HCT116 (cell line): ENCODE results near the gene LPAR6. TPM values are rescaled to one million over a fixed set of nuclear protein-coding genes. Genes with fewer than 3 reads are reported as not detected.

Source experiments
- ATAC-seq: fragments of 200-7000 bp; cut with Tn5 transposase; 2 replicates; pipeline ENCODE4 v1.9.1; 2020; ENCODE audit warnings: mild to moderate bottlenecking, moderate library complexity
- BruUV-seq: library from RNA; stranded (reverse); fragments of 400-500 nt; replicated peaks from 2 replicates; lab custom pipeline; 2021; lab: Mats Ljungman, UMichigan
- CTCF ChIA-PET: fragments of 300-600 bp; sonication (Branson Sonifier 250); formaldehyde crosslinking; loops from one replicate; lab custom pipeline; 2021; ENCODE audit warnings: antibody characterized with exemption; lab: Charles Lee
- POLR2A ChIA-PET: fragments of 300-600, 350-600 bp; sonication (Branson Sonifier 250); formaldehyde crosslinking; loops from one replicate; lab custom pipeline; 2021; ENCODE audit warnings: antibody characterized with exemption; lab: Charles Lee
- RAD21 ChIA-PET, 2 experiments: fragments of 300-600 bp; sonication (Branson Sonifier 250); formaldehyde crosslinking; loops; one replicate each; lab custom pipeline; 2023; ENCODE audit warnings: low total read pairs in 2 of 2; ENCODE audit not compliant: uncharacterized antibody in 2 of 2, unreplicated experiment in 2 of 2, low non-redundant PET in 1 of 2; lab: Charles Lee
- DNase-seq: peaks from one replicate; pipeline ENCODE4 v3.0.0-alpha.2; 2010; ENCODE audit warnings: low read depth, low spot score
- H2AFZ ChIP-seq: fragments of 200-600 bp; shearing (Covaris generic), sonication (generic); 2 replicates; pipeline ENCODE4 v1.6.1; 2017; ENCODE audit warnings: low read depth, mixed run types, mixed read lengths, antibody characterized with exemption, low read length; ENCODE audit not compliant: poor library complexity, severe bottlenecking
- H3K27ac ChIP-seq: 2 replicates; pipeline ENCODE4 v1.5.1; 2012; ENCODE audit warnings: low read depth, low read length
- H3K27me3 ChIP-seq: fragments of 200-600 bp; sonication (generic); 2 replicates; pipeline ENCODE4 v1.6.1; 2016; ENCODE audit warnings: mixed run types, low read length, mixed read lengths; ENCODE audit not compliant: insufficient read depth
- H3K36me3 ChIP-seq, 2 experiments: fragments of 200-500 bp in 1 of 2; fragments of 200-600 bp in 1 of 2; sonication (Bioruptor generic) in 1 of 2; sonication (generic) in 1 of 2; 2 replicates each; pipeline versions ENCODE4 v1.5.1 to v1.6.1; 2014 to 2016; ENCODE audit warnings: low read length in 2 of 2, inconsistent platforms in 1 of 2, mixed read lengths in 1 of 2, mixed run types in 1 of 2; ENCODE audit not compliant: insufficient read depth in 2 of 2, control insufficient read depth in 1 of 2
- H3K4me1 ChIP-seq, 2 experiments: fragments of 200-600 bp in 1 of 2; sonication (generic) in 1 of 2; 2 replicates each; pipeline versions ENCODE4 v1.5.1 to v1.6.1; 2012 to 2017; ENCODE audit warnings: low read length in 2 of 2, inconsistent platforms in 1 of 2, mild to moderate bottlenecking in 1 of 2, mixed read lengths in 1 of 2, mixed run types in 1 of 2, moderate library complexity in 1 of 2; ENCODE audit not compliant: insufficient read depth in 2 of 2, control insufficient read depth in 1 of 2
- H3K4me2 ChIP-seq: fragments of 200-600 bp; sonication (generic); 2 replicates; pipeline ENCODE4 v1.6.1; 2017; ENCODE audit warnings: mixed run types, low read length, mixed read lengths
- H3K4me3 ChIP-seq, 2 experiments: fragments of 200-600 bp in 1 of 2; sonication (generic) in 1 of 2; replicated peaks in 1 of 2; 2 replicates each; pipeline ENCODE4 v1.5.1; 2011 to 2016; ENCODE audit warnings: low read length in 2 of 2, control low read depth in 1 of 2, low read depth in 1 of 2, mild to moderate bottlenecking in 1 of 2, mixed read lengths in 1 of 2, mixed run types in 1 of 2
- H3K79me2 ChIP-seq: fragments of 200-600 bp; sonication (generic); 2 replicates; pipeline ENCODE4 v1.6.1; 2017; ENCODE audit warnings: mild to moderate bottlenecking, mixed run types, low read length, moderate library complexity, mixed read lengths; ENCODE audit not compliant: insufficient read depth
- H3K9ac ChIP-seq: fragments of 200-600 bp; sonication (generic); 2 replicates; pipeline ENCODE4 v1.6.1; 2016; ENCODE audit warnings: low read length, mixed read lengths
- H3K9me2 ChIP-seq: fragments of 200-600 bp; sonication (generic), shearing (Covaris generic); 2 replicates; pipeline ENCODE4 v1.6.1; 2017; ENCODE audit warnings: mixed run types, mild to moderate bottlenecking, moderate library complexity; ENCODE audit not compliant: insufficient read depth
- H3K9me3 ChIP-seq, 2 experiments: fragments of 200-500 bp in 1 of 2; fragments of 200-600 bp in 1 of 2; sonication (Bioruptor generic) in 1 of 2; sonication (generic) in 1 of 2; 2 replicates each; pipeline ENCODE4 v1.6.1; 2014 to 2017; ENCODE audit warnings: low read length in 2 of 2, mixed read lengths in 2 of 2, inconsistent platforms in 1 of 2, low read depth in 1 of 2, mild to moderate bottlenecking in 1 of 2, mixed run types in 1 of 2, moderate library complexity in 1 of 2; ENCODE audit not compliant: control insufficient read depth in 1 of 2, insufficient read depth in 1 of 2
- H4K20me1 ChIP-seq: fragments of 200-600 bp; sonication (generic), shearing (Covaris generic); 2 replicates; pipeline ENCODE4 v1.6.1; 2017; ENCODE audit warnings: mixed run types, mild to moderate bottlenecking, moderate library complexity; ENCODE audit not compliant: insufficient read depth
- EGR1 ChIP-seq: IDR thresholded peaks from 2 replicates; pipeline ENCODE4 v1.6.1; 2012; ENCODE audit warnings: low read depth
- FOSL1 ChIP-seq: IDR thresholded peaks from 2 replicates; pipeline ENCODE4 v1.6.1; 2012; ENCODE audit warnings: low read depth
- JUND ChIP-seq: IDR thresholded peaks from 2 replicates; pipeline ENCODE4 v1.6.1; 2012
- RAD21 ChIP-seq: IDR thresholded peaks from 2 replicates; pipeline ENCODE4 v1.6.1; 2012; ENCODE audit warnings: low read depth, mild to moderate bottlenecking
- SIN3A ChIP-seq: IDR thresholded peaks from 2 replicates; pipeline ENCODE4 v1.6.1; 2012; ENCODE audit warnings: low read depth
- SP1 ChIP-seq: IDR thresholded peaks from 2 replicates; pipeline ENCODE4 v1.6.1; 2012; ENCODE audit warnings: low read depth
- SRF ChIP-seq: IDR thresholded peaks from 2 replicates; pipeline ENCODE4 v1.6.1; 2012; ENCODE audit warnings: low read depth
- YY1 ChIP-seq: IDR thresholded peaks from 2 replicates; pipeline ENCODE4 v1.6.1; 2011; ENCODE audit warnings: low read length, low read depth, moderate library complexity, mild to moderate bottlenecking; ENCODE audit not compliant: insufficient replicate concordance; ENCODE audit errors: extremely low read depth
- ZNF274 ChIP-seq: fragments of 200-500 bp; sonication (Bioruptor generic); IDR thresholded peaks from 2 replicates; pipeline ENCODE4 v1.6.1; 2014; ENCODE audit warnings: mild to moderate bottlenecking, low read depth, low read length, inconsistent platforms
- intact Hi-C: fragments of 100-400 bp; cut with micrococcal nuclease; formaldehyde crosslinking; loops from 2 replicates; pipeline ENCODE4 v1.10.0; 2022
- total RNA-seq: library from RNA; stranded (reverse); gene quantifications from one replicate; pipeline ENCODE4 v1.2.1, GENCODE V29; 2021; ENCODE audit not compliant: unreplicated experiment
- TF ChIP-seq, protein P1 (sequence below): IDR thresholded peaks from 2 replicates; pipeline ENCODE4 v1.6.1; 2012
- TF ChIP-seq, protein P2 (sequence below): IDR thresholded peaks from 2 replicates; pipeline ENCODE4 v1.6.1; 2011; ENCODE audit warnings: mild to moderate bottlenecking, low read length, moderate library complexity; ENCODE audit not compliant: insufficient replicate concordance; ENCODE audit errors: extremely low read depth

LPAR6 gene
- total RNA-seq, 1 experiment from 2014 or later: 0.12 TPM

DNA sequence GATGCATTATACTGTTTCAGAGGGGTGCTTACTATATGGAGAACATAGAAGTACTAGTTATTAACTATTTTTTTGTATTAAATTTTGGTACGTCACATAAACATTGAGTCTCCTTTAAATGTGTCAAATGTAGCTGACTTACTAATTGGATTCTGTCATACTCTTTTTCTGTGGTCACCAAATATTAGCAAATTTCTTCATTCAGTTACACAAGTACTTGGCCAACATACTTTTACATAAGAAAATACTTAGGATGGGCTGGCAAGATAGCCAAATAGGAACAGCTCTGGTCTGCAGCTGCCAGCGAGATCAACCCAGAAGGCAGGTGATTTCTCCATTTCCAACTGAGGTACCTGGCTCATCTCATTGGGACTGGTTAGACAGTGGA, 19.2 kb downstream of the LPAR6 start (continued):
- TF ChIP-seq, protein P1, sequence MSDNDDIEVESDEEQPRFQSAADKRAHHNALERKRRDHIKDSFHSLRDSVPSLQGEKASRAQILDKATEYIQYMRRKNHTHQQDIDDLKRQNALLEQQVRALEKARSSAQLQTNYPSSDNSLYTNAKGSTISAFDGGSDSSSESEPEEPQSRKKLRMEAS: no peak
- TF ChIP-seq YY1: no peak
- no peak for TF ChIP-seq JUND
- no peak for TF ChIP-seq SRF
- no peak for TF ChIP-seq EGR1
- no peak for TF ChIP-seq RAD21
- TF ChIP-seq FOSL1: no peak
- TF ChIP-seq, all 23 proteins: peak for 0

DNA sequence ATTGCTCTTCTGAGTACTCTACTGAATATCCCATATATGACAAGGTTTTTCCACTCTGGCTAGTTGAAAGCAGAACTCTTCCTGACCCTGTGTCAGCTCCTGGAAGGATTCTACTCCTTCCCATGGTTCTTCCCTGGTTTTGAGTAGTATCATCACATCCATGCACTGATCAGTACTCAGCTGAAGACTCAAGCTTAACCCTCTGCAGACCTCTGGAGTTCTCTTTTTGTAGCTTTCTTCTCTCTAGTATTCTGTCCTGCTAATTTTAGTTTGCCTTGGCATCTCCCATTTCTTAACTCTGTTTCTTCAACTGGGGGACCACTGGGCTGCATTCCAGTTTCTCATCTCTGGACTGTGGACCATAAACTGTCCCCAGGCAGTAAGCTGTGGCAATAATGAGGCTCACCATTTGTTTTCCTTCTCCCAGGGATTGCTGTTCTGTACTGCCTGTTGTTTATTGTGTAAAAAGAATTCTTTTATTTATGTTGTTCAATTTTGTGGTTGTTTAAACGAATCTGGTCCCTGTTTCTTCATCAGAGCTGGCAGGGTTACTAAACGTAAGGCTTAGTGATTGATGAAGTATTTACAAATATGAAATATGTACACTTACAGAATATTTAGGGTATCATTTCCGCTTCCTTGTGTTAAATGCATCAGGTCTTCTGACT, 19.7 kb downstream of the LPAR6 start:
- Histone ChIP-seq H3K79me2 (no peaks in the 10 kb centered on the region), H3K9me3 (no peaks in the 10 kb centered on the region), H3K27ac (no peak overlapping the region), H3K4me3 (no peak overlapping the region), H3K4me2 (no peak overlapping the region), H3K9me2 (no peaks in the 10 kb centered on the region), H2AFZ (no peak overlapping the region), H3K27me3 (no peaks in the 10 kb centered on the region), H4K20me1 (no peaks in the 10 kb centered on the region), H3K4me1 (no peaks in the 10 kb centered on the region), H3K36me3 (no peaks in the 10 kb centered on the region; a peak in 1 of 4 replicates), H3K9ac (no peak overlapping the region)
- CTCF ChIA-PET: no interaction called here
- DNase-seq: no peak
- ATAC-seq: no peak
- RAD21 ChIA-PET: no interaction called here
- POLR2A ChIA-PET: no interaction called here
- TF ChIP-seq, protein P2, sequence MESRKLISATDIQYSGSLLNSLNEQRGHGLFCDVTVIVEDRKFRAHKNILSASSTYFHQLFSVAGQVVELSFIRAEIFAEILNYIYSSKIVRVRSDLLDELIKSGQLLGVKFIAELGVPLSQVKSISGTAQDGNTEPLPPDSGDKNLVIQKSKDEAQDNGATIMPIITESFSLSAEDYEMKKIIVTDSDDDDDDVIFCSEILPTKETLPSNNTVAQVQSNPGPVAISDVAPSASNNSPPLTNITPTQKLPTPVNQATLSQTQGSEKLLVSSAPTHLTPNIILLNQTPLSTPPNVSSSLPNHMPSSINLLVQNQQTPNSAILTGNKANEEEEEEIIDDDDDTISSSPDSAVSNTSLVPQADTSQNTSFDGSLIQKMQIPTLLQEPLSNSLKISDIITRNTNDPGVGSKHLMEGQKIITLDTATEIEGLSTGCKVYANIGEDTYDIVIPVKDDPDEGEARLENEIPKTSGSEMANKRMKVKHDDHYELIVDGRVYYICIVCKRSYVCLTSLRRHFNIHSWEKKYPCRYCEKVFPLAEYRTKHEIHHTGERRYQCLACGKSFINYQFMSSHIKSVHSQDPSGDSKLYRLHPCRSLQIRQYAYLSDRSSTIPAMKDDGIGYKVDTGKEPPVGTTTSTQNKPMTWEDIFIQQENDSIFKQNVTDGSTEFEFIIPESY: no peak
- TF ChIP-seq ZNF274 (no peak), SIN3A (no peak), SP1 (no peak)
- TF ChIP-seq, protein P1: no peak
- no TSS peak for BruUV-seq
- intact Hi-C loops: no loop called here
